Neural progenitor cell (in vitro differentiated cells): ENCODE results near the gene CCDC74A.
"Not testable (repeated sequence)": the region's sequence is repeated elsewhere in the genome, so short reads cannot be mapped to it uniquely, and the experiment has no call there.

Experiments used
- EZH2 ChIP-seq: fragments of 200-600 bp; sonication (generic); IDR thresholded peaks from 2 replicates; pipeline ENCODE4 v1.6.1; 2017; ENCODE audit warnings: antibody characterized with exemption, mild to moderate bottlenecking, moderate library complexity
- EZH2phosphoT487 ChIP-seq: fragments of 200-600 bp; sonication (generic); IDR thresholded peaks from 2 replicates; pipeline ENCODE4 v1.6.1; 2017; ENCODE audit warnings: antibody characterized with exemption
- TF ChIP-seq, protein P1 (sequence below): fragments of 200-600 bp; sonication (generic); IDR thresholded peaks from 2 replicates; pipeline ENCODE4 v1.5.1; 2017; ENCODE audit warnings: antibody characterized with exemption, mild to moderate bottlenecking

GRCh38 chr2:131528981-131529863, 1.5 kb downstream of the CCDC74A start:
- TF ChIP-seq, protein P1, sequence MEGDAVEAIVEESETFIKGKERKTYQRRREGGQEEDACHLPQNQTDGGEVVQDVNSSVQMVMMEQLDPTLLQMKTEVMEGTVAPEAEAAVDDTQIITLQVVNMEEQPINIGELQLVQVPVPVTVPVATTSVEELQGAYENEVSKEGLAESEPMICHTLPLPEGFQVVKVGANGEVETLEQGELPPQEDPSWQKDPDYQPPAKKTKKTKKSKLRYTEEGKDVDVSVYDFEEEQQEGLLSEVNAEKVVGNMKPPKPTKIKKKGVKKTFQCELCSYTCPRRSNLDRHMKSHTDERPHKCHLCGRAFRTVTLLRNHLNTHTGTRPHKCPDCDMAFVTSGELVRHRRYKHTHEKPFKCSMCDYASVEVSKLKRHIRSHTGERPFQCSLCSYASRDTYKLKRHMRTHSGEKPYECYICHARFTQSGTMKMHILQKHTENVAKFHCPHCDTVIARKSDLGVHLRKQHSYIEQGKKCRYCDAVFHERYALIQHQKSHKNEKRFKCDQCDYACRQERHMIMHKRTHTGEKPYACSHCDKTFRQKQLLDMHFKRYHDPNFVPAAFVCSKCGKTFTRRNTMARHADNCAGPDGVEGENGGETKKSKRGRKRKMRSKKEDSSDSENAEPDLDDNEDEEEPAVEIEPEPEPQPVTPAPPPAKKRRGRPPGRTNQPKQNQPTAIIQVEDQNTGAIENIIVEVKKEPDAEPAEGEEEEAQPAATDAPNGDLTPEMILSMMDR, result not testable (repeated sequence)
- not testable (repeated sequence) for TF ChIP-seq EZH2, EZH2phosphoT487
